ENCODE measurements around the gene SLC2A13.
"Not testable (repeated sequence)": the region's sequence is repeated elsewhere in the genome, so short reads cannot be mapped to it uniquely, and the experiment has no call there.

The SLC2A13 gene

GRCh38 chr12:39922598-39922997, 183.3 kb downstream of the SLC2A13 start:
- DNase-seq = not testable (repeated sequence)

GRCh38 chr12:39920647-39921046, 185.2 kb downstream of the SLC2A13 start:
- DNase-seq = no peak

GRCh38 chr12:39920222-39920621, 185.7 kb downstream of the SLC2A13 start:
- no peak for DNase-seq

GRCh38 chr12:39919790-39920189, 186.1 kb downstream of the SLC2A13 start:
- DNase-seq = no peak

- DNase-seq = no peak
Measured at GRCh38 chr12:39915249-39915648, 190.6 kb downstream of the SLC2A13 start.

- no peak for DNase-seq
Measured at GRCh38 chr12:39912211-39912980, 193.5 kb downstream of the SLC2A13 start.

GRCh38 chr12:39906237-39906636, 199.6 kb downstream of the SLC2A13 start:
- no peak for DNase-seq

- no peak for DNase-seq
Measured at GRCh38 chr12:39905152-39905551, 200.7 kb downstream of the SLC2A13 start.

- no peak for DNase-seq
Measured at GRCh38 chr12:39902821-39903220, 203.1 kb downstream of the SLC2A13 start.

GRCh38 chr12:39897315-39897714, 208.6 kb downstream of the SLC2A13 start:
- DNase-seq = no peak

GRCh38 chr12:39893388-39893787, 212.5 kb downstream of the SLC2A13 start:
- DNase-seq = not testable (repeated sequence)

GRCh38 chr12:39892146-39892545, 213.7 kb downstream of the SLC2A13 start:
- no peak for DNase-seq

- no peak for DNase-seq
Measured at GRCh38 chr12:39887856-39888255, 218.0 kb downstream of the SLC2A13 start.

GRCh38 chr12:39886106-39886505, 219.8 kb downstream of the SLC2A13 start:
- no peak for DNase-seq

- no peak for DNase-seq
Measured at GRCh38 chr12:39884616-39885125, 221.2 kb downstream of the SLC2A13 start.

- no peak for DNase-seq
Measured at GRCh38 chr12:39883411-39883810, 222.5 kb downstream of the SLC2A13 start.

GRCh38 chr12:39878753-39879152, 227.1 kb downstream of the SLC2A13 start:
- DNase-seq = no peak

- DNase-seq = no peak
Measured at GRCh38 chr12:39875721-39876120, 230.2 kb downstream of the SLC2A13 start.

- no peak for DNase-seq
Measured at GRCh38 chr12:39874785-39875184, 231.1 kb downstream of the SLC2A13 start.

- DNase-seq = no peak
Measured at GRCh38 chr12:39873065-39873464, 232.8 kb downstream of the SLC2A13 start.

- DNase-seq = no peak
Measured at GRCh38 chr12:39872425-39872824, 233.5 kb downstream of the SLC2A13 start.

GRCh38 chr12:39868328-39868725, 237.6 kb downstream of the SLC2A13 start:
- DNase-seq = no peak

- no peak for DNase-seq
Measured at GRCh38 chr12:39867631-39868327, 238.1 kb downstream of the SLC2A13 start.

GRCh38 chr12:39866135-39866534, 239.7 kb downstream of the SLC2A13 start:
- DNase-seq = no peak
